Astrocyte (in vitro differentiated cells and primary cell): ENCODE data around the gene AK5. TPM values are rescaled to one million over a fixed set of nuclear protein-coding genes. Genes with fewer than 3 reads are reported as not detected.
A peak's percentile ranks its signal among the peaks of the same experiment; 100 is the strongest.

Experiments
- DNase-seq: peaks from one replicate; pipeline ENCODE4 v3.0.0-alpha.2; 2010; ENCODE audit warnings: low read depth
- FAIRE-seq: peaks from 2 replicates; lab custom pipeline; 2011; peaks lifted over from hg19 to GRCh38; lab: Jason Lieb, UNC
- H2AFZ ChIP-seq: 2 replicates; pipeline ENCODE4 v1.6.0; 2012; ENCODE audit warnings: low read depth, low read length, inconsistent platforms
- H3K27ac ChIP-seq: 2 replicates; pipeline ENCODE4 v1.5.1; 2011; ENCODE audit warnings: low read depth, low read length, inconsistent platforms
- H3K27me3 ChIP-seq: 2 replicates; pipeline ENCODE4 v1.6.0; 2011; ENCODE audit warnings: low read length, inconsistent platforms; ENCODE audit not compliant: insufficient read depth
- H3K36me3 ChIP-seq: 2 replicates; pipeline ENCODE4 v1.5.1; 2011; ENCODE audit warnings: low read length, inconsistent platforms; ENCODE audit not compliant: insufficient read depth
- H3K4me1 ChIP-seq: 2 replicates; pipeline ENCODE4 v1.5.1; 2011; ENCODE audit warnings: low read length, inconsistent platforms; ENCODE audit not compliant: insufficient read depth
- H3K4me2 ChIP-seq: 2 replicates; pipeline ENCODE4 v1.6.0; 2012; ENCODE audit warnings: low read length, inconsistent platforms
- H3K4me3 ChIP-seq: 2 replicates; pipeline ENCODE4 v1.5.1; 2011; ENCODE audit warnings: low read depth, mild to moderate bottlenecking, low read length, inconsistent platforms; ENCODE audit not compliant: insufficient read depth
- H3K79me2 ChIP-seq: 2 replicates; pipeline ENCODE4 v1.6.0; 2012; ENCODE audit warnings: mild to moderate bottlenecking, low read length, inconsistent platforms; ENCODE audit not compliant: insufficient read depth
- H3K9ac ChIP-seq: 2 replicates; pipeline ENCODE4 v1.6.0; 2012; ENCODE audit warnings: mild to moderate bottlenecking, low read length, inconsistent platforms
- H3K9me3 ChIP-seq: 2 replicates; pipeline ENCODE4 v1.5.1; 2012; ENCODE audit warnings: low read depth, mild to moderate bottlenecking, low read length, inconsistent platforms; ENCODE audit not compliant: insufficient read depth
- H4K20me1 ChIP-seq: 2 replicates; pipeline ENCODE4 v1.6.0; 2012; ENCODE audit warnings: low read length, inconsistent platforms; ENCODE audit not compliant: insufficient read depth
- H3K27ac Mint-ChIP-seq: one replicate; pipeline ENCODE4 v1.8.0; 2021; ENCODE audit warnings: mild to moderate bottlenecking, mixed read lengths; ENCODE audit not compliant: unreplicated experiment
- H3K27me3 Mint-ChIP-seq: one replicate; pipeline ENCODE4 v1.8.0; 2021; ENCODE audit warnings: low read depth, mixed read lengths; ENCODE audit not compliant: unreplicated experiment
- H3K36me3 Mint-ChIP-seq: one replicate; pipeline ENCODE4 v1.8.0; 2021; ENCODE audit warnings: low read depth, mixed read lengths; ENCODE audit not compliant: unreplicated experiment
- H3K4me1 Mint-ChIP-seq: one replicate; pipeline ENCODE4 v1.8.0; 2021; ENCODE audit warnings: low read depth, mixed read lengths; ENCODE audit not compliant: unreplicated experiment
- H3K4me3 Mint-ChIP-seq: one replicate; pipeline ENCODE4 v1.8.0; 2021; ENCODE audit warnings: mild to moderate bottlenecking, moderate library complexity, mixed read lengths; ENCODE audit not compliant: unreplicated experiment
- H3K9me3 Mint-ChIP-seq: one replicate; pipeline ENCODE4 v1.8.0; 2021; ENCODE audit warnings: mild to moderate bottlenecking, mixed read lengths; ENCODE audit not compliant: unreplicated experiment
- EZH2 ChIP-seq: IDR thresholded peaks from 2 replicates; pipeline ENCODE4 v1.6.1; 2012; ENCODE audit warnings: mild to moderate bottlenecking, low read length, inconsistent platforms; ENCODE audit not compliant: insufficient read depth
- total RNA-seq: library from RNA; stranded (reverse); gene quantifications from 2 replicates; pipeline ENCODE4 v1.2.1, GENCODE V29; 2021
- TF ChIP-seq, protein P1 (sequence below): IDR thresholded peaks from 2 replicates; pipeline ENCODE4 v1.5.1; 2011; ENCODE audit warnings: low read depth, mild to moderate bottlenecking, inconsistent platforms, low read length, moderate library complexity; ENCODE audit not compliant: insufficient read depth

The AK5 gene
- total RNA-seq, 1 donor from 2014 or later, result 4.4 TPM

DNA sequence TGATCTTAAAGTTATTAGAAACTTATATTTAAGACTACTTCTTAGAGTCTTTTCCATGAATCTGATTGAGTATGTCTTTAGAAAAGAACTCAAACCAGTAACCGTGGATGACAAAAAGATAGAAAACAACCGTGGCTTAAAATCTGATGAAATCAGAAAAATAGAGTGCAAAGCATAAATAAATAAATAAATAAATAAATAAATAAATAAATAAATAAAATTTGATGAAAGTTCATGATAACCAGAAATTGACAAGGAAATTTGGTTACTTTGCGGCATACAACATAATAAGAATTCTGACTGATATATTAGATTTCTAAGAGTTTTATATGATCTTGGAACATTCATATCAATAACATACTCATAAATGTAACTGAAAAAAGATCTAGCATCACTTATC lies 152.1 kb downstream of the AK5 start:
- Histone ChIP-seq H3K9ac (no peak overlapping the region), H2AFZ (no peak overlapping the region), H3K36me3 (no peaks in the 10 kb centered on the region), H3K9me3 (no peaks in the 10 kb centered on the region), H4K20me1 (no peaks in the 10 kb centered on the region), H3K4me2 (no peak overlapping the region), H3K4me1 (no peaks in the 10 kb centered on the region), H3K27ac (no peak overlapping the region), H3K79me2 (no peaks in the 10 kb centered on the region), H3K4me3 (no peak overlapping the region), H3K27me3 (no peaks in the 10 kb centered on the region)
- DNase-seq, result no peak
- H3K36me3 Mint-ChIP-seq, result no peaks in the 10 kb centered on the region
- no peaks in the 10 kb centered on the region for H3K27me3 Mint-ChIP-seq
- TF ChIP-seq, protein P1, sequence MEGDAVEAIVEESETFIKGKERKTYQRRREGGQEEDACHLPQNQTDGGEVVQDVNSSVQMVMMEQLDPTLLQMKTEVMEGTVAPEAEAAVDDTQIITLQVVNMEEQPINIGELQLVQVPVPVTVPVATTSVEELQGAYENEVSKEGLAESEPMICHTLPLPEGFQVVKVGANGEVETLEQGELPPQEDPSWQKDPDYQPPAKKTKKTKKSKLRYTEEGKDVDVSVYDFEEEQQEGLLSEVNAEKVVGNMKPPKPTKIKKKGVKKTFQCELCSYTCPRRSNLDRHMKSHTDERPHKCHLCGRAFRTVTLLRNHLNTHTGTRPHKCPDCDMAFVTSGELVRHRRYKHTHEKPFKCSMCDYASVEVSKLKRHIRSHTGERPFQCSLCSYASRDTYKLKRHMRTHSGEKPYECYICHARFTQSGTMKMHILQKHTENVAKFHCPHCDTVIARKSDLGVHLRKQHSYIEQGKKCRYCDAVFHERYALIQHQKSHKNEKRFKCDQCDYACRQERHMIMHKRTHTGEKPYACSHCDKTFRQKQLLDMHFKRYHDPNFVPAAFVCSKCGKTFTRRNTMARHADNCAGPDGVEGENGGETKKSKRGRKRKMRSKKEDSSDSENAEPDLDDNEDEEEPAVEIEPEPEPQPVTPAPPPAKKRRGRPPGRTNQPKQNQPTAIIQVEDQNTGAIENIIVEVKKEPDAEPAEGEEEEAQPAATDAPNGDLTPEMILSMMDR, result no peak
- no peak for TF ChIP-seq EZH2
- H3K27ac Mint-ChIP-seq, result no peak overlapping the region
- no peaks in the 10 kb centered on the region for H3K4me1 Mint-ChIP-seq
- H3K4me3 Mint-ChIP-seq, result no peak overlapping the region
- FAIRE-seq, result no peak
- H3K9me3 Mint-ChIP-seq, result no peaks in the 10 kb centered on the region

DNA sequence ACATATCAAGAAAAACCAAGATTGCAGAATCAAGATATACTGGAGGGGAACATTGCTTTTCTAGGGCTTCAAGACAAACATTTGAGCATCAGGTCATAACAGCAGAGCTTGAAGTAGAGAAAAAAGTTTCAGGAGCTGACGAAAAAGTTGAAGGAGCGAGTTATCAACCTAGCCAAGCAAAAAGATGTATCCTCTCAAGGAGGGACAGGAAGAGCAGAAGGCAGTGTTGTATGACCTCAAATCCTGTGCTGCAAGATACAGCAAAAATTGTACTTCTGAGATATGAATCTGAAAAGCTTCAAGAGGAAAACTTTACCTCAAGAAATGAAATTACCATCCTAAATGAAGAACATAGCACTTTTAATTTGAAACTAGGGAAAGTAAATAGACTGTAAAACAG lies 153.1 kb downstream of the AK5 start:
- Histone ChIP-seq H3K9me3 (no peaks in the 10 kb centered on the region), H3K4me2 (no peak overlapping the region), H3K27ac (no peak overlapping the region), H3K27me3 (no peaks in the 10 kb centered on the region), H3K79me2 (no peaks in the 10 kb centered on the region), H3K36me3 (no peaks in the 10 kb centered on the region), H3K4me1 (no peaks in the 10 kb centered on the region), H3K9ac (no peak overlapping the region), H3K4me3 (no peak overlapping the region), H4K20me1 (no peaks in the 10 kb centered on the region), H2AFZ (no peak overlapping the region)
- FAIRE-seq (no peak), DNase-seq (no peak)
- TF ChIP-seq, protein P1, result no peak
- no peak for TF ChIP-seq EZH2
- no peak overlapping the region for H3K27ac Mint-ChIP-seq
- H3K4me1 Mint-ChIP-seq, result no peaks in the 10 kb centered on the region
- no peaks in the 10 kb centered on the region for H3K9me3 Mint-ChIP-seq
- H3K4me3 Mint-ChIP-seq, result no peak overlapping the region
- no peaks in the 10 kb centered on the region for H3K36me3 Mint-ChIP-seq
- no peaks in the 10 kb centered on the region for H3K27me3 Mint-ChIP-seq

DNA sequence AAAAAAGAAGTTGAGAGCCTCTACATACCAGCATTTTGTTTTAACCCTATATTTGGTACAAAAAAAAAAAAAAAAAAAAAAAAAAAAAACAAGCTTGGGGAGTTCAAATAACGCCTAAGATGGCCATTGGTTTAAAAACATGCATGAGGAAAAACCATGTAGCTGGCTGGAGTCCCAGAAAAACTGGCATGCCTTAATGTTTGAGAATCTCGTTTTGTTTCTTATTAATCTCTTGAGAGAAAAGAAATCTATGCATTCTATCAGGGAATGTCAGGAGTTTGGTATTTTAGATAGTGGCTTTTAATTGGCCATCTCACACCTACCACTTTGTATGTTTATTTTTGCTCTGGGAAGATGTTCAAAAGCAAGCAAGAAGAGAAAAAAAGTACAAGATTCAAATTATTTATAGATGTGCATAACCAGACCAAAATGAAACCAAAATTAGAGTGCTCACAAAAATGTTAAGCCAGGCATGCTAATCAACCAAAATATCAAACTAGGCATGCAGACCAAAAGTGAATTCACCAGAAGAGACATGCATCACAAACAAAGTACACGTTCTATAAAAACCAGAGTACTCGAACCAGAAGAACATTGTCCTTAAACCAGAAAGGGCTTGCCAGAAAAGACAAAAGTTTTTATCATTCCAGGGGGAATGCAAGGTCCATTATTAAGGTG lies 156.6 kb downstream of the AK5 start:
- Histone ChIP-seq H2AFZ (no peak overlapping the region), H4K20me1 (no peaks in the 10 kb centered on the region), H3K36me3 (no peaks in the 10 kb centered on the region), H3K27ac (no peak overlapping the region), H3K4me3 (no peak overlapping the region), H3K27me3 (no peaks in the 10 kb centered on the region), H3K9ac (no peak overlapping the region), H3K4me1 (no peaks in the 10 kb centered on the region), H3K9me3 (no peaks in the 10 kb centered on the region), H3K79me2 (no peaks in the 10 kb centered on the region), H3K4me2 (peak overlapping the region; percentile 40)
- H3K4me3 Mint-ChIP-seq, result no peak overlapping the region
- no peaks in the 10 kb centered on the region for H3K9me3 Mint-ChIP-seq
- no peaks in the 10 kb centered on the region for H3K4me1 Mint-ChIP-seq
- H3K27ac Mint-ChIP-seq, result no peak overlapping the region
- no peak for TF ChIP-seq EZH2
- TF ChIP-seq, protein P1, result no peak
- FAIRE-seq (no peak), DNase-seq (peak; percentile 78)
- no peaks in the 10 kb centered on the region for H3K36me3 Mint-ChIP-seq
- H3K27me3 Mint-ChIP-seq, result no peaks in the 10 kb centered on the region
